Measurements from ENCODE around the gene SLC25A38. TPM values are rescaled to one million over a fixed set of nuclear protein-coding genes. Genes with fewer than 3 reads are reported as not detected.
A peak's percentile ranks its signal among the peaks of the same experiment; 100 is the strongest.

The SLC25A38 gene
- total and polyA plus RNA-seq, 4 experiments from 2014 or later: 44.5 to 55.5 (median 49.8) TPM

DNA sequence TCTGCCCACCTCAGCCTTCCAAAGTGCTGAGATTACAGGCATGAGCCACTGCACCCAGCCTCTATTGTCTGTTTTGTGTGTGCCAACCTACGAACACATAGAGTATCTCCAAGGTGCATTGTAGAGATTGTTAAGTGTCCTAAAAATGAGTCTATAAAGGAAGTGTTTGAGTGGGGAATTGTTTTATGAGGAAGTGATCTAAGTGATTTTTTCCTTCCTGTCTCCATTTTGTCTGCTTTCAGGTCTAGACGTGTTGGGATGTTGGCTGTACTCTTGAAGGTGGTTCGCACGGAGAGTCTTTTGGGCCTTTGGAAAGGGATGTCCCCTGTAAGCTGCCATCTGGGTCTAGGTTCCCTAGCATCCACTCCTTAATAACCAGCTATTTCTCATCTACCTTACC lies 7.0 kb downstream of the SLC25A38 start:
- intact Hi-C loops (cut with micrococcal nuclease): no loop called here
- peak overlapping the region in 2 of 8 donors; percentile 1 to 11 for H3K4me3 Mint-ChIP-seq
- no peak overlapping the region for H3K27ac ChIP-seq (ENCODE audit: low read depth, low read length)
- H3K36me3 Mint-ChIP-seq: peaks cover 48 to 73% of the 10 kb centered on the region in 2 donors
- ChIA-PET CTCF (ENCODE audit: partially characterized antibody) (interaction anchor here (1.6 kb wide), 1 partner anchor 12 kb away, joined by 4 read pairs; no protein-coding TSS in a partner anchor), POLR2A (ENCODE audit: partially characterized antibody) (interaction anchor here (1.3 to 7.2 kb wide), 2 partner anchors 8 to 17 kb away, joined by 5 to 75 read pairs; partner anchors contain the start of gene RPSA)
- no peak overlapping the region for H3K4me3 ChIP-seq (ENCODE audit: low read length in 2 of 2)
- peaks cover 47% of the 10 kb centered on the region for H3K36me3 ChIP-seq (ENCODE audit: insufficient read depth, low read length)
- no peaks in the 10 kb centered on the region for H3K27me3 Mint-ChIP-seq
- no peaks in the 10 kb centered on the region for H3K27me3 ChIP-seq (ENCODE audit: insufficient read depth, low read length)
- peaks cover 46% of the 10 kb centered on the region for H3K4me1 ChIP-seq (ENCODE audit: insufficient read depth, low read length)
- no peaks in the 10 kb centered on the region for H3K9me3 Mint-ChIP-seq
- peak overlapping the region in 4 of 7 donors; percentile 5 to 83 (median 44) for H3K27ac Mint-ChIP-seq
- peaks cover 39 to 77% (median 48%) of the 10 kb centered on the region in 4 donors for H3K4me1 Mint-ChIP-seq
- no peak for DNase-seq
- no peaks in the 10 kb centered on the region for H3K9me3 ChIP-seq (ENCODE audit: control insufficient read depth in 1 of 2, low read length in 2 of 2)

DNA sequence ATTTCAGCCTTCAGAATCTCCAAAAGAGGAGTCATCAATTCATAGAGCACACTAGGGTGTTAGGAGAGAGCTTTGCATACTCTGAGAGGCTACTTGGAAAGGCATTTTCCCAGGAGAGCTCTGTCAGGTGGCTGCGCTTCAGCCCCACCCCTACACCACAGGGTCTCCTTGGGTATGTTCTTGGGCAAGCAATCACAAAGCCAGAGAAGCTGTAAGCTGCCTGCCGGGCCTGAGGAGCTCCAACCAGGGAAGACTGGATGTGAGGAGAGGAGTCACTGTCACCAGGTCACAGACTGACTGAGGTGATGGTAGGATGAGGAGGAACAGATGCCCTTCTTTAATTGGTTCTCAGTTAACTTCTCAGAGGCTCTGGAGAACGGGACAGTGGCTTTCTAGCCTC lies 13.5 kb downstream of the SLC25A38 start:
- peaks cover 0 to 16% (median under 1%) of the 10 kb centered on the region in 4 donors for H3K4me1 Mint-ChIP-seq
- H3K4me1 ChIP-seq (ENCODE audit: insufficient read depth, low read length): no peaks in the 10 kb centered on the region
- intact Hi-C loops (cut with micrococcal nuclease): no loop called here
- no peaks in the 10 kb centered on the region for H3K27me3 ChIP-seq (ENCODE audit: insufficient read depth, low read length)
- peaks cover 70 to 78% of the 10 kb centered on the region in 2 donors for H3K36me3 Mint-ChIP-seq
- DNase-seq: no peak
- H3K27ac ChIP-seq (ENCODE audit: low read depth, low read length): no peak overlapping the region
- no peaks in the 10 kb centered on the region for H3K9me3 Mint-ChIP-seq
- no peaks in the 10 kb centered on the region for H3K27me3 Mint-ChIP-seq
- H3K4me3 Mint-ChIP-seq: no peak overlapping the region
- H3K27ac Mint-ChIP-seq: peak overlapping the region in 1 of 7 donors; percentile 5
- POLR2A ChIA-PET (ENCODE audit: partially characterized antibody): interaction anchor here (1.6 kb wide), 1 partner anchor 10 kb away, joined by 5 read pairs; the partner anchor contains the start of gene RPSA
- H3K4me3 ChIP-seq (ENCODE audit: low read length in 2 of 2): no peak overlapping the region
- peaks cover 44% of the 10 kb centered on the region for H3K36me3 ChIP-seq (ENCODE audit: insufficient read depth, low read length)
- CTCF ChIA-PET (ENCODE audit: partially characterized antibody): no interaction called here
- no peaks in the 10 kb centered on the region for H3K9me3 ChIP-seq (ENCODE audit: control insufficient read depth in 1 of 2, low read length in 2 of 2)

- peaks cover 0 to 6% (median 0%) of the 10 kb centered on the region in 4 donors for H3K4me1 Mint-ChIP-seq
- POLR2A ChIA-PET (ENCODE audit: partially characterized antibody): interaction anchor here (1.2 to 1.4 kb wide), 2 partner anchors 8 to 9 kb away, joined by 3 to 5 read pairs; partner anchors contain the start of gene RPSA
- CTCF ChIA-PET (ENCODE audit: partially characterized antibody): interaction anchor here (0.9 to 1.3 kb wide), 4 partner anchors 9 to 111 kb away, joined by 3 to 4 read pairs (median 4); no protein-coding TSS in a partner anchor
- H3K36me3 Mint-ChIP-seq: peaks cover 58 to 61% of the 10 kb centered on the region in 2 donors
- intact Hi-C loops (cut with micrococcal nuclease): no loop called here
- H3K4me3 ChIP-seq (ENCODE audit: low read length in 2 of 2): no peak overlapping the region
- no peak overlapping the region for H3K4me3 Mint-ChIP-seq
- H3K36me3 ChIP-seq (ENCODE audit: insufficient read depth, low read length): peaks cover 27% of the 10 kb centered on the region
- DNase-seq: no peak
- H3K27ac Mint-ChIP-seq: peak overlapping the region in 2 of 7 donors; percentile 17 to 46
- no peaks in the 10 kb centered on the region for H3K4me1 ChIP-seq (ENCODE audit: insufficient read depth, low read length)
- no peaks in the 10 kb centered on the region for H3K9me3 ChIP-seq (ENCODE audit: control insufficient read depth in 1 of 2, low read length in 2 of 2)
- no peaks in the 10 kb centered on the region for H3K27me3 Mint-ChIP-seq
- H3K9me3 Mint-ChIP-seq: no peaks in the 10 kb centered on the region
- no peak overlapping the region for H3K27ac ChIP-seq (ENCODE audit: low read depth, low read length)
- no peaks in the 10 kb centered on the region for H3K27me3 ChIP-seq (ENCODE audit: insufficient read depth, low read length)
Measured at GRCh38 chr3:39398700-39399099, 15.5 kb downstream of the SLC25A38 start.

DNA sequence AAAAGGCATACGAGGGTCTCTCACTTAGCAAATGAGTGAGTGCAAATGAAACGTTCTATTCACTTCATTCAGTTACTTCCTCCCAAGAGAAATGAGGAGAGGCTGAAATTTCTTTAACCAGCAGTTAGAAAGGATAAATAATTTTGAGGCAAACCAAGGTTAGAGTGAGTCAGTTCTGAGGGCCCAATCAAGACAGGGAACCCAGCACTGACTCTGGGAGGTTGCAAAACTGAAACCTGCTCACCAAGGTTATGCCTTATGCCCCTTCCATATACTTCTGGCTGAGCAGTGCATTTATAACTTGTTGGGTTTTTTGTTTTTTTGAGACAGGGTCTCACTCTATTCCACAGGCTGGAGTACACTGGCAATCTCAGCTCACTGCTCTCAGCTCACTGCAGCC lies 18.8 kb downstream of the SLC25A38 start:
- Mint-ChIP-seq H3K9me3 (no peaks in the 10 kb centered on the region), H3K27me3 (no peaks in the 10 kb centered on the region), H3K27ac (peak overlapping the region in 1 of 7 donors; percentile 22), H3K36me3 (peaks cover 30 to 38% of the 10 kb centered on the region in 2 donors), H3K4me3 (no peak overlapping the region), H3K4me1 (peaks cover 4 to 13% (median 6%) of the 10 kb centered on the region in 4 donors)
- Histone ChIP-seq H3K4me3 (ENCODE audit: low read length in 2 of 2) (no peak overlapping the region), H3K9me3 (ENCODE audit: control insufficient read depth in 1 of 2, low read length in 2 of 2) (no peaks in the 10 kb centered on the region), H3K27ac (ENCODE audit: low read depth, low read length) (no peak overlapping the region), H3K4me1 (ENCODE audit: insufficient read depth, low read length) (peaks cover 6% of the 10 kb centered on the region), H3K27me3 (ENCODE audit: insufficient read depth, low read length) (no peaks in the 10 kb centered on the region), H3K36me3 (ENCODE audit: insufficient read depth, low read length) (no peaks in the 10 kb centered on the region)
- intact Hi-C loops (cut with micrococcal nuclease): loop anchor here (10.0 kb wide), 1 partner anchor 1267 kb away; the partner anchor contains the start of genes ACAA1 and MYD88
- ChIA-PET CTCF (ENCODE audit: partially characterized antibody) (no interaction called here), POLR2A (ENCODE audit: partially characterized antibody) (interaction anchor here (0.9 kb wide), 1 partner anchor 13 kb away, joined by 3 read pairs; no protein-coding TSS in a partner anchor)
- DNase-seq: no peak

GRCh38 chr3:39404943-39405686 lies 21.9 kb downstream of the SLC25A38 start:
- Histone ChIP-seq H3K9me3 (ENCODE audit: control insufficient read depth in 1 of 2, low read length in 2 of 2) (no peaks in the 10 kb centered on the region), H3K27ac (ENCODE audit: low read depth, low read length) (no peak overlapping the region), H3K36me3 (ENCODE audit: insufficient read depth, low read length) (peaks cover 16% of the 10 kb centered on the region), H3K27me3 (ENCODE audit: insufficient read depth, low read length) (no peaks in the 10 kb centered on the region), H3K4me1 (ENCODE audit: insufficient read depth, low read length) (peaks cover 36% of the 10 kb centered on the region), H3K4me3 (ENCODE audit: low read length in 2 of 2) (no peak overlapping the region)
- Mint-ChIP-seq H3K4me1 (peaks cover 23 to 39% (median 31%) of the 10 kb centered on the region in 4 donors), H3K27ac (peak overlapping the region; percentile 8 to 99 (median 96)), H3K36me3 (peaks cover 24 to 41% of the 10 kb centered on the region in 2 donors), H3K27me3 (no peaks in the 10 kb centered on the region), H3K9me3 (no peaks in the 10 kb centered on the region), H3K4me3 (peak overlapping the region in 3 of 8 donors; percentile 17 to 97 (median 26))
- ChIA-PET POLR2A (ENCODE audit: partially characterized antibody) (interaction anchor here (5.4 kb wide), 1 partner anchor 18 kb away, joined by 75 read pairs; no protein-coding TSS in a partner anchor), CTCF (ENCODE audit: partially characterized antibody) (interaction anchor here (1.5 to 5.6 kb wide), 4 partner anchors 11 to 94 kb away, joined by 4 to 48 read pairs (median 18); no protein-coding TSS in a partner anchor)
- DNase-seq: no peak
- intact Hi-C loops (cut with micrococcal nuclease): loop anchor here (10.0 kb wide), 1 partner anchor 1270 kb away; the partner anchor contains the start of genes ACAA1 and MYD88

DNA sequence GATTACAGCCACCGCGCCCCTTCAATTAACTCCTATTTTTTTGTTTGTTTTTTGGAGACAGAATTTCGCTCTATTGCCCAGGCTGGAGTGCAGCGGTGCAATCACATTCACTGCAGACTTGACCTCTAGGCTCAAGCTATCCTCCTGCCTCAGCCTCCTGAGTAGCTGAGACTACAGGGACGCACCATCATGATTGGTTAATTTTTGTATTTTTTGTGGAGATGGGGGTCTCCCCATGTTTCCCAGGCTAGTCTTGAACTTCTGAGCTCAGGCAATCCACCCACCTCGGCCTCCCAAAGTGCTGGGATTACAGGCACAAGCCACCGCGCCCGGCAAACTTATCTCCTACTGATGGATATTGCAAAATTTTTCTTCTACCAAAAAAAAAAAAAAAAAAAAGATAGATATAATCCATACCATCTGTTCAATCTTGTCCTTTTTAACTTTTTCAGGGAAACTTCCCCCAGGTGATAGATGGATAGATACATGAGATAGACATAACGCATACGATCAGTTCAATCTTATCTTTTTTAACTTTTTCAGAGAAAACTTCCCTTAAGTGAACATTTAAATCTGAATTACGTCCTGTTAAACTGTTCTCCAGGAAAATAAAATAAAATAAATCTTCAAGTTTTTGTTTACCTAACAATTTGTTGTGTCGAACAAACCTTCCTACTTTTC lies 22.7 kb downstream of the SLC25A38 start:
- Histone ChIP-seq H3K27ac (ENCODE audit: low read depth, low read length) (peak overlapping the region; percentile 81), H3K27me3 (ENCODE audit: insufficient read depth, low read length) (no peaks in the 10 kb centered on the region), H3K4me1 (ENCODE audit: insufficient read depth, low read length) (peaks cover 42% of the 10 kb centered on the region), H3K4me3 (ENCODE audit: low read length in 2 of 2) (peak overlapping the region in 1 of 2 donors; percentile 13), H3K36me3 (ENCODE audit: insufficient read depth, low read length) (peaks cover 23% of the 10 kb centered on the region), H3K9me3 (ENCODE audit: control insufficient read depth in 1 of 2, low read length in 2 of 2) (no peaks in the 10 kb centered on the region)
- H3K4me3 Mint-ChIP-seq: peak overlapping the region; percentile 88 to 99 (median 96)
- H3K4me1 Mint-ChIP-seq: peaks cover 26 to 46% (median 36%) of the 10 kb centered on the region in 4 donors
- CTCF ChIA-PET (ENCODE audit: partially characterized antibody): interaction anchor here (1.0 to 5.6 kb wide), 9 partner anchors 10 to 1241 kb away, joined by 3 to 48 read pairs (median 6); no protein-coding TSS in a partner anchor
- no peak for DNase-seq
- no peaks in the 10 kb centered on the region for H3K9me3 Mint-ChIP-seq
- peak overlapping the region; percentile 88 to 99 (median 98) for H3K27ac Mint-ChIP-seq
- POLR2A ChIA-PET (ENCODE audit: partially characterized antibody): interaction anchor here (0.6 to 5.4 kb wide), 8 partner anchors 9 to 1793 kb away, joined by 3 to 75 read pairs (median 6); partner anchors contain the start of genes CTNNB1, GORASP1, OXSR1 and TTC21A
- H3K27me3 Mint-ChIP-seq: no peaks in the 10 kb centered on the region
- H3K36me3 Mint-ChIP-seq: peaks cover 24 to 44% of the 10 kb centered on the region in 2 donors
- intact Hi-C loops (cut with micrococcal nuclease): loop anchor here (1.0 to 10.0 kb wide), 7 partner anchors 22 to 1271 kb away; partner anchors contain the start of genes ACAA1, EIF1B, MYD88 and WDR48
